ENCODE results near the gene CLCNKB. TPM values are rescaled to one million over a fixed set of nuclear protein-coding genes. Genes with fewer than 3 reads are reported as not detected.
A peak's percentile ranks its signal among the peaks of the same experiment; 100 is the strongest.

Gene CLCNKB
- total and polyA plus RNA-seq, 2 of the 13 experiments (the other 11 are each of a cell fraction or from before 2014, with no cell fraction given), result 0.04 TPM; not detected in 1

GRCh38 chr1:16082283-16083038 lies 38.9 kb downstream of the CLCNKB start (continued):
- TF ChIP-seq ZBTB38 (CRISPR knock-in tag; IDR thresholded peaks at IDR 0.05), result 0 out of 2 replicates have a peak, but pooled peaks have one; percentile 24
- no peak for TF ChIP-seq ERF (CRISPR knock-in tag; IDR thresholded peaks at IDR 0.05)
- TF ChIP-seq REPIN1 (CRISPR knock-in tag; IDR thresholded peaks at IDR 0.05; ENCODE audit: borderline replicate concordance, low read depth), result peak; percentile 36; the same call in 1 of the 2 replicates
- TF ChIP-seq CTCF (CRISPR knock-in tag; IDR thresholded peaks at IDR 0.05), result peak; percentile 88
- TF ChIP-seq KDM5A (IDR thresholded peaks at IDR 0.05; ENCODE audit: borderline replicate concordance, low read length), result no peak
- no peak for TF ChIP-seq KLF16 (CRISPR knock-in tag; IDR thresholded peaks at IDR 0.05)
- no peak for TF ChIP-seq ZNF383 (CRISPR knock-in tag; IDR thresholded peaks at IDR 0.05; ENCODE audit: borderline replicate concordance)
- peak; percentile 24 for TF ChIP-seq XRCC5 (optimal IDR thresholded peaks at IDR 0.05; ENCODE audit: low read length)
- no peak for TF ChIP-seq HDAC2 (CRISPR knock-in tag; IDR thresholded peaks at IDR 0.05)
- TF ChIP-seq STAG1 (CRISPR knock-in tag; IDR thresholded peaks at IDR 0.05), result peak; percentile 88
- TF ChIP-seq ATF3 (CRISPR knock-in tag; IDR thresholded peaks at IDR 0.05), result no peak
- 0 out of 2 replicates have a peak, but pooled peaks have one; percentile 24 for TF ChIP-seq AHR (CRISPR knock-in tag; IDR thresholded peaks at IDR 0.05)
- no peak for TF ChIP-seq MLX (CRISPR knock-in tag; IDR thresholded peaks at IDR 0.05)
- TF ChIP-seq ZNF800 (CRISPR knock-in tag; IDR thresholded peaks at IDR 0.05), result no peak
- TF ChIP-seq RFX5 (IDR thresholded peaks at IDR 0.05; ENCODE audit: low read depth, low read length), result no peak
- no peak for TF ChIP-seq ZNF570 (CRISPR knock-in tag; IDR thresholded peaks at IDR 0.05; ENCODE audit: borderline replicate concordance)
- TF ChIP-seq SMC3 (IDR thresholded peaks at IDR 0.05; ENCODE audit: low read length), result peak; percentile 88
- peak; percentile 96 for TF ChIP-seq ZKSCAN1 (IDR thresholded peaks at IDR 0.05; ENCODE audit: low read length)
- no peak for TF ChIP-seq MXI1 (IDR thresholded peaks at IDR 0.05; ENCODE audit: borderline replicate concordance, low read depth, low read length)
- no peak for TF ChIP-seq HOXA3 (CRISPR knock-in tag; IDR thresholded peaks at IDR 0.05)

Data from HepG2 (cell line).